Upper lobe of left lung (tissue), 6 donors: ENCODE data around the gene CRB1. TPM values are rescaled to one million over a fixed set of nuclear protein-coding genes. Genes with fewer than 3 reads are reported as not detected.

Source experiments
- ATAC-seq, 2 donors: fragments of 200-7000 bp; cut with Tn5 transposase; one replicate each; pipeline ENCODE4 v1.9.1; 2022; ENCODE audit warnings: mild to moderate bottlenecking in 2 of 2, moderate library complexity in 2 of 2; ENCODE audit not compliant: low FRiP score in 2 of 2
- DNase-seq, 2 donors: peaks; one replicate each; pipeline ENCODE4 v3.0.0-alpha.2; 2019 to 2020
- H3K27ac ChIP-seq, 4 donors: fragments of 200-600 bp; sonication (generic); one replicate each; pipeline ENCODE4 v1.5.1; 2016 to 2019
- H3K27me3 ChIP-seq, 4 donors: fragments of 200-600 bp; sonication (generic); one replicate each; pipeline ENCODE4 v1.5.1; 2017 to 2019
- H3K36me3 ChIP-seq, 4 donors: fragments of 200-600 bp; sonication (generic); one replicate each; pipeline ENCODE4 v1.5.1; 2016 to 2019
- H3K4me1 ChIP-seq, 4 donors: fragments of 200-600 bp; sonication (generic); one replicate each; pipeline ENCODE4 v1.5.1; 2018 to 2019
- H3K4me3 ChIP-seq, 4 donors: fragments of 200-600 bp; sonication (generic); one replicate each; pipeline ENCODE4 v1.5.1; 2017 to 2019; ENCODE audit warnings: mild to moderate bottlenecking in 2 of 4, moderate library complexity in 1 of 4
- H3K9me3 ChIP-seq, 4 donors: fragments of 200-600 bp; sonication (generic); one replicate each; pipeline ENCODE4 v1.5.1; 2018 to 2019
- EP300 ChIP-seq, 4 donors: sonication (generic); formaldehyde crosslinking; IDR thresholded peaks; one replicate each; pipeline ENCODE4 v1.5.1; 2017; ENCODE audit warnings: antibody characterized with exemption in 4 of 4, control low read depth in 2 of 4
- POLR2A ChIP-seq, 4 donors: fragments of 450-650 bp; IDR thresholded peaks; one replicate each; pipeline ENCODE4 v1.5.1; 2016 to 2017; ENCODE audit warnings: antibody characterized with exemption in 4 of 4, mild to moderate bottlenecking in 2 of 4
- POLR2AphosphoS5 ChIP-seq, 2 donors: sonication (generic); formaldehyde crosslinking; IDR thresholded peaks; one replicate each; pipeline ENCODE4 v1.5.1; 2017; ENCODE audit warnings: antibody characterized with exemption in 2 of 2
- WGBS, 2 donors: methylation state at CpG; one replicate each; pipeline ENCODE4 v1.1.5; 2017 to 2018; 5-methylcytosine and 5-hydroxymethylcytosine counted together
- total RNA-seq, 6 donors: library from RNA; depleted of rRNA in 4 of 6; stranded (reverse); fragments of >200 nt in 4 of 6; gene quantifications; one replicate each; pipeline versions ENCODE4 v1.1.0 to v1.2.1, GENCODE V29; 2016 to 2021
- TF ChIP-seq, protein P1 (sequence below), 6 experiments: fragments of 450-650 bp in 4 of 6; fragments of 200-600 bp in 2 of 6; sonication (generic) in 2 of 6; IDR thresholded peaks; one replicate each; pipeline ENCODE4 v1.5.1; 2016 to 2019; ENCODE audit warnings: antibody characterized with exemption in 6 of 6
- donor health status: DM: no; HTN: no; CAD: no; lungs with moderate emphysema.
- donor health status: DM: no; HTN: yes; CAD: no; lungs with severe emphysema.

CRB1 gene
- total RNA-seq, 6 donors from 2014 or later: 0.11 to 0.98 (median 0.15) TPM; not detected in 1

DNA sequence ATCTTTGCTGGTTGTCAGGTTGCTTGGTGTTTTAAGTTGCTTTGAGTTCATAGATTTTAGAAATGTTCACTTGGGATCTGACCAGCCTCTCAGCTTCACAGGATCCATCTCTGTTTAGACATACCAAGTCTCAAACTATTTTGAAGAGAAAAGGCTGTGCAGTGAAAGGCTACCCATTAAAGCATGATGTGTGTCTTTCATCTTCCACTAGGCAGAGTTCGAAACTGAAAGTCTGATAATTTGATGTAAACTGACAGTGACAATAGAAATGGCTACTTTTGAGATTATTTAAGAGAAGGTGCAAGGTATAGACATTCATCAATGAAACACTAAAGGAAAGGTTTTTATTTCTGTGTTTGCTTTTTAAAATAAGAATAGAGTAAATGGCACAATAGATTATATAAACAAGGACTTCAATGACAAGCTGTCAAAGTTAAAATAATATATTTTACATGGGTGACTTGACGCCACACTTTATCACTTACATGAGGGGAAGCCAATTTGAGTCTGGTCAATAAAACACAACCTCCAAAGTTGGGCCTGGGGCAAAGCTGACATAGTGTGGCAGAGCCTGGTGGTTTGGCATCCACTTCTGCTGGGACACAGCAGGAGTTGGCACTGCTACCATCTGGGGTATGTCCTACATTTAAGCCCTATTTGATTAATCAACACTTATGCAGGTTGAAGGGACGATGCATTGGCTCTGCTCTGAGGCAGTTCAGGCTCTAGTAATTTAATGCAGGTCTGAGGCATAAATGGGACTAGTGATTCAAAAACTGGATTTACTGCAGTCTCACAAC is 197.7 kb downstream of the CRB1 start:
- Histone ChIP-seq H3K27me3 (no peaks in the 10 kb centered on the region), H3K36me3 (no peaks in the 10 kb centered on the region), H3K4me1 (no peaks in the 10 kb centered on the region), H3K27ac (no peak overlapping the region), H3K4me3 (no peak overlapping the region), H3K9me3 (no peaks in the 10 kb centered on the region)
- TF ChIP-seq POLR2AphosphoS5 (IDR thresholded peaks at IDR 0.05): no peak
- no peak for TF ChIP-seq EP300 (IDR thresholded peaks at IDR 0.05)
- TF ChIP-seq, protein P1, sequence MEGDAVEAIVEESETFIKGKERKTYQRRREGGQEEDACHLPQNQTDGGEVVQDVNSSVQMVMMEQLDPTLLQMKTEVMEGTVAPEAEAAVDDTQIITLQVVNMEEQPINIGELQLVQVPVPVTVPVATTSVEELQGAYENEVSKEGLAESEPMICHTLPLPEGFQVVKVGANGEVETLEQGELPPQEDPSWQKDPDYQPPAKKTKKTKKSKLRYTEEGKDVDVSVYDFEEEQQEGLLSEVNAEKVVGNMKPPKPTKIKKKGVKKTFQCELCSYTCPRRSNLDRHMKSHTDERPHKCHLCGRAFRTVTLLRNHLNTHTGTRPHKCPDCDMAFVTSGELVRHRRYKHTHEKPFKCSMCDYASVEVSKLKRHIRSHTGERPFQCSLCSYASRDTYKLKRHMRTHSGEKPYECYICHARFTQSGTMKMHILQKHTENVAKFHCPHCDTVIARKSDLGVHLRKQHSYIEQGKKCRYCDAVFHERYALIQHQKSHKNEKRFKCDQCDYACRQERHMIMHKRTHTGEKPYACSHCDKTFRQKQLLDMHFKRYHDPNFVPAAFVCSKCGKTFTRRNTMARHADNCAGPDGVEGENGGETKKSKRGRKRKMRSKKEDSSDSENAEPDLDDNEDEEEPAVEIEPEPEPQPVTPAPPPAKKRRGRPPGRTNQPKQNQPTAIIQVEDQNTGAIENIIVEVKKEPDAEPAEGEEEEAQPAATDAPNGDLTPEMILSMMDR (IDR thresholded peaks at IDR 0.05): no peak
- no peak for TF ChIP-seq POLR2A (IDR thresholded peaks at IDR 0.05)
- 80 to 84% methylated on average over 3 of the region's 3 CpGs for WGBS, 2 donors
- ATAC-seq (no peak), DNase-seq (no peak)

DNA sequence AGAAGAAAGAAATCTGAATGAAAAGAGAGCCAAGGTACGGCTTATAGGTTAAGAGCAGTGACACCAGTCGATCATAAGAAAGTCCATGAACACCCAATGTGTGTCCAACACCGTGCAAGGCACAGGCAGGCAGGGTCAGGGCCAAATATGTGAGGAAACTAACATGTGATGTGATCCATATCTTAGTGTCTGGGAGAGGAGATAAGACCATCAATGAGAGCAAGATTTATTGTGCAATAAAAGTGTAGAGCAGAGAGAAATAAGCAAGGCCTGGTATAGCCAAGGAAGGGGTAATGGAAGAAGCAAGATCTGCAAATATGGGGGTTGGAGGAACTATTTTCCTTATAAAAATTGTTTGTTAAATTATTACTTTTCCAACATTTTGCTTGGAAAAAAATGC is 198.8 kb downstream of the CRB1 start:
- no peak overlapping the region for H3K4me3 ChIP-seq
- H3K4me1 ChIP-seq: no peaks in the 10 kb centered on the region
- no peaks in the 10 kb centered on the region for H3K27me3 ChIP-seq
- no peaks in the 10 kb centered on the region for H3K36me3 ChIP-seq
- TF ChIP-seq POLR2AphosphoS5 (IDR thresholded peaks at IDR 0.05): no peak
- TF ChIP-seq, protein P1 (IDR thresholded peaks at IDR 0.05): no peak
- no peak for TF ChIP-seq POLR2A (IDR thresholded peaks at IDR 0.05)
- no peak for TF ChIP-seq EP300 (IDR thresholded peaks at IDR 0.05)
- DNase-seq (no peak), ATAC-seq (no peak)
- no peak overlapping the region for H3K27ac ChIP-seq
- WGBS, 2 donors: 76 to 78% methylated on average over 3 of the region's 3 CpGs
- no peaks in the 10 kb centered on the region for H3K9me3 ChIP-seq

DNA sequence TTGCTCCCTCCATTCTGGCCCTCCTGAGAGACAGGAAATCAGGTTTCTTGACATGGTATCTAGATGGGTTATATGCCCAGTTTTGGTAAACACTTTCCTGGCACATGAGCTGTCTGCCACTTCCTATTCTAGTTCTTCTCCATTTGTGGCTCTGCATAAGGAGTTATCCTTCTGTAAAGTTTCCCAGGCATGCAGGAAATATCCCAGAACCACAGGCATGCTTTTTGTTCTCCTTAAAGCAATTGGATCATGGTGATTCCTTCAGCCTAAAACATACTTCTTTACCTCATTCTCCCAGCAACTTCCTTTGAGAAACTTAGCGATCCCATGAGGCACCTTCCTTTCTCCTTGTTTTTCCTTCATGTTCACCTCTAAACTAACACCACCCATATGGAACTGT is 199.8 kb downstream of the CRB1 start:
- ATAC-seq (no peak), DNase-seq (no peak)
- no peaks in the 10 kb centered on the region for H3K4me1 ChIP-seq
- 94 to 97% methylated on average over 1 of the region's 1 CpG for WGBS, 2 donors
- no peaks in the 10 kb centered on the region for H3K36me3 ChIP-seq
- H3K27me3 ChIP-seq: no peaks in the 10 kb centered on the region
- no peak overlapping the region for H3K4me3 ChIP-seq
- TF ChIP-seq POLR2A (IDR thresholded peaks at IDR 0.05) (no peak), POLR2AphosphoS5 (IDR thresholded peaks at IDR 0.05) (no peak), EP300 (IDR thresholded peaks at IDR 0.05) (no peak)
- TF ChIP-seq, protein P1 (IDR thresholded peaks at IDR 0.05): no peak
- H3K27ac ChIP-seq: no peak overlapping the region
- H3K9me3 ChIP-seq: no peaks in the 10 kb centered on the region

DNA sequence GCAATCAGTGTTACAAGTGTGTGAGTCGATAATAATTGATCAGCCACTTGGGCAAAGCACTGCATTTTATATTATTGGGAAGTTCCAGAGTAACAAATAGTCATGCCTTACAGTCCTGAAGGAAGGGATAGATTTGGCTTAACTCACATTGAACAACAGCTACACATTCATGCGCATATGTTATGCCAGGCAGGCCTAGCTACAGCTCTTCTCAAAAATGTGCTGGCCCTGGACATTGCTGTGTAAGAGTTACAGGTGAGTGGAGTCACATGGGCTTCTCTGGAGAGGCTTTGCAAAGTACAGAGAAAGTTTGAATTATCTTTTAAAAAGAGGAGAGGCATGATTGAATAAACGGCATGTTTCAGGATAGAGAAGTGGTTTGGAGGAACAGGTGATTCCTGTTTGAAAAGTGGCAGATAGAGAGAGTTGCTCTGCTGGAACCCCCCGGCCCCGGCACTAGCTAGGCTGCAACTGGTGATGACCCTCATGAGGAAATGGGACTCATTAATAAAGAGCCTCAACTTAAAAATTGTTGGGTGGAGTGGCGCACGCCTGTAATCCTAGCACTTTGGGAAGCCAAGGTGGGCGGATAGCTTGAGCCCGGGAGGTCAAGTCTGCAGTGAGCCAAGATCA is 200.6 kb downstream of the CRB1 start:
- WGBS, 2 donors: 72 to 73% methylated on average over 9 of the region's 9 CpGs
- H3K4me3 ChIP-seq: no peak overlapping the region
- ATAC-seq (no peak), DNase-seq (no peak)
- H3K4me1 ChIP-seq: no peaks in the 10 kb centered on the region
- no peak for TF ChIP-seq POLR2A (IDR thresholded peaks at IDR 0.05)
- no peak for TF ChIP-seq POLR2AphosphoS5 (IDR thresholded peaks at IDR 0.05)
- TF ChIP-seq, protein P1 (IDR thresholded peaks at IDR 0.05): no peak
- no peak for TF ChIP-seq EP300 (IDR thresholded peaks at IDR 0.05)
- H3K36me3 ChIP-seq: no peaks in the 10 kb centered on the region
- H3K27ac ChIP-seq: no peak overlapping the region
- no peaks in the 10 kb centered on the region for H3K27me3 ChIP-seq
- H3K9me3 ChIP-seq: no peaks in the 10 kb centered on the region
